H54 (cell line): ENCODE measurements around the gene PCYT2.

ENCODE experiments used
- DNase-seq: peaks from one replicate; pipeline ENCODE4 v3.0.0; 2011; ENCODE audit warnings: low spot score, mixed read lengths; ENCODE audit not compliant: insufficient read length
- FAIRE-seq: peaks from 3 replicates; lab custom pipeline; 2011; peaks lifted over from hg19 to GRCh38; lab: Jason Lieb, UNC
- POLR2A ChIP-seq: IDR thresholded peaks from 2 replicates; pipeline ENCODE4 v1.6.1; 2011; ENCODE audit warnings: low read depth, mild to moderate bottlenecking, low read length

Gene PCYT2

DNA sequence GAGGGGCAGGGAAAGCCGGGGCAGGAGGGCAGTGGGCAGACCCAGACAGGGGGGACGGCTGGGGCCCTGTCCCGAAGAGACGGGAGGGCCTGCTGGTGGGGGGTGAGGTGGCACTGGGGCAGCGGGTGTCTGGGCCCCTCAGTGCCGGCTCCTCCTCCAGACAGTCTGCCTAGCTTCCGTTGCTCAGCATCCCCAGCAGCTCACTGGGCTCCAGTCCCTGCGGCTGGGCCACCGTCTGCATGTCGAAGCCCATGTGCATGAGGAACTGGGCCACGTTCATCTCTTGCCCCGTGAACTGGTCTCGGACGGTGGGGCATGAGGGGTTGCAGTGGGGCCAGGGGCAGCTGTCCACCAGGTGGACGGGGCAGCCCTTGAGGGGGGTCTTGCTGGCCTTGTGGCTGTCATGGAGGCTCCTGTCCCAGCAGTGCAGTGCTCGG, 41.6 kb upstream of the PCYT2 start:
- DNase-seq: no peak
- no peak for TF ChIP-seq POLR2A
- FAIRE-seq: no peak

DNA sequence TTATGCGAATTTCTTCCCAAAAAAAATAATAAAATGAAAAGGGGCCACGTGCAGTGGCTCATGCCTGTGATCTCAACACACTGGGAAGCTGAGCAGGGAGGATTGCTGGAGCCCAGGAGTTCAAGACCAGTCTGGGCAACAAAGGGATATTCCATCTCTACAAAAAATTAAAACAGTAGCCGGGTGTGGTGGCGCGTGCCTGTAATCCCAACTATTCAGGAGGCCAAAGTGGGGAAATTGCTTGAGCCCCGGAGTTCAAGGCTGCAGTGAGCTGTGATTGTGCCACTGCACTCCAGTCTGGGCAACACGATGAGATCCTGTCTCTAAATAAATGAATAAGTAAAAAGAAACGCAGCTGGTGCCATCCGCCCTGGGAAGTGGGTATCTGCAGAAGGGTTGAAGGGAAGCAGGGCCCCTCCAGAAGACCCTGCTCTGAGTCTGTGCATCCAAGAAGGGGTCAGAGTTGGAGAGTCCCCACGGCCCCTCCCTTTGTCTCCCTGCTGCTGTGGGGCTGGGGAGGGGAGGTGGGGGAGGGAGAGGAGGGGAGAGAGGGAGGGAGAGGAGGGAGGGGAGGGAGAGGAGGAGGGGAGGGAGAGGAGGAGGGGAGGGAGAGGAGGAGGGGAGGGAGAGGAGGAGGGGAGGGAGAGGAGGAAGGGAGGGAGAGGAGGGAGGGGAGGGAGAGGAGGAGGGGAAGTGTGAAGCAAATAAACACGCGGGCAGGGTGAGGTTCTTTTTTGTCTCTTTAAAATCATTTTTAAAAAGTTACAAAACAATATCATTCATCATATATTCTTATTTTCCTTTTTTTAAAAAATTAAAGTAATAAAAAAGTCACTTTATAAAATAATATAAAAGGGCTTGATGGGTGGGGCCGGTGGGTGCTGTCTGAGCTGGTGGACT, 40.8 kb upstream of the PCYT2 start:
- DNase-seq (no peak), FAIRE-seq (no peak)
- no peak for TF ChIP-seq POLR2A

DNA sequence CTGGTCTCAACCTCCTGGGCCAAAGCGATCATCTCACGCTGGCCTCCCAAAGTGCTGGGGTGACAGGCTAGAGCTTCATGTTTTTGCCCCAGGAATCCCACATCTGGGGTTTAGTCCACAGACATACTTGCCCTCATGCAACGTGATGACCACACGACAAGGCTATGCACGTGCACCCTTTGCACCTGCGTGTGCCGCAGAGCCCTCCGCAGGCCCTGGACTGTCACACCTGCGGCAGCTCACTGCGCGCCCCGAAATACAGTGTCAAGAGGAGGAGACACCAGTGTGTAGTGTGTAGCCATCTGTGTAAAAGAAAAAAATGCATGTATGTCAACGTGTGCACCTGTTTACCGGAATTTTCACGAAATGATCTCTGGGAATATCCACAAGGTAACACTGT, 39.3 kb upstream of the PCYT2 start:
- no peak for TF ChIP-seq POLR2A
- DNase-seq: no peak
- no peak for FAIRE-seq

DNA sequence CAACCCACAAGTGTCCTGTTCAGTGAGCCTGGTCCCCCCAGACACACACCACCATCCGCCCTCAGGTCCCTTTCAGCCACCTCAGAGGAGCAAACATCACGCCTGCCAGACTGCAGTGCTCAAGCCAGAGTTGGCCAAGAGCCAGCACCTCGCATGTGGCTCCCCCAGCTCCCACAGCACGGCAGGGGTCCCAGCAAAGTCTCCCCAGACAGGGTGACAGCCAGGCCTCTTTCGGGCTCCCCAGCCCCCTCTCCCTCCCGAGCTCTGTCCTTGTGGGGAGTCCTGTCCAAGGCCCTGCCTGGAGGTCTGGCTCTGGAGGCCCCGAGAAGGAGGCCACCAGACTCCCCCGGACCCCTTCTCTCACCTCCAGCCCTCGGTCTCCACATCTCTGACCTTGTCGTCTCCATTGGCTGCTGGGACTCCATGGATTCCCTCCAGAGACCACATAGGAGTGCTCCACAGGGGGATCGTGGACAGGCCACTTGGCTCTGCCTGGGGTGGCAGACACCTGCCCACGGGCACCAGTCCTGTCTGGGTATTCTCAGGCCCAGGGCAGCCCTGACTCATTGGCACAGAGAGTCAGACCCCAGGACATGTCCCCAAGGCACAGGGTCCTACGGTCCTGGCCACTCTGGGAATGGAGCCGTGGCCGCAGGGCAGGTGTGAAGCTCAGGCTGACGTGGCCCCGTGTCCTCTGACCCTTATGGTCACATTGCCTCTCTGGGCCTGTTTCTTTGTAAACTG, 37.6 kb upstream of the PCYT2 start:
- FAIRE-seq: no peak
- DNase-seq: no peak
- no peak for TF ChIP-seq POLR2A

DNA sequence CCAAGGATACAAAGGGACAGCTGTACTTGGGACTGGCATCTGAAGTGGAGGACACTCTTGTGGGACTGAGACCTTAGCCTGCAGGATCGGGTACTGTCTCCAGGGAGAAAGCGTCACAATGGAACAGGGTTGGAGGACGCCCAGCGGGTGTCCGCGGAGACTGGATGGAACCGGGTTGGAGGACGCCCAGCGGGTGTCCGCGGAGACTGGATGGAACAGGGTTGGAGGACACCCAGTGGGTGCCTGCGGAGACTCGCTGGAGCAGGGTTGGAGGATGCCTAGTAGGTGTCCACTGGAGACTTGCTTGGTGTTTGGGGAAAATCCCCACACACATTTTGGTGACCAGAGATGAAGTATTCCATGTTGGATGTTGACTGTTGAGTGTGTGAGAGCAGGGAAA, 36.0 kb upstream of the PCYT2 start, which contains the start of gene MYADML2:
TSS of gene MYADML2 (minus strand) at position 45 of the 400 bp plus-strand sequence. CDS start 5,492 bp downstream, outside the sequence.
- DNase-seq: no peak
- no peak for TF ChIP-seq POLR2A
- FAIRE-seq: no peak

DNA sequence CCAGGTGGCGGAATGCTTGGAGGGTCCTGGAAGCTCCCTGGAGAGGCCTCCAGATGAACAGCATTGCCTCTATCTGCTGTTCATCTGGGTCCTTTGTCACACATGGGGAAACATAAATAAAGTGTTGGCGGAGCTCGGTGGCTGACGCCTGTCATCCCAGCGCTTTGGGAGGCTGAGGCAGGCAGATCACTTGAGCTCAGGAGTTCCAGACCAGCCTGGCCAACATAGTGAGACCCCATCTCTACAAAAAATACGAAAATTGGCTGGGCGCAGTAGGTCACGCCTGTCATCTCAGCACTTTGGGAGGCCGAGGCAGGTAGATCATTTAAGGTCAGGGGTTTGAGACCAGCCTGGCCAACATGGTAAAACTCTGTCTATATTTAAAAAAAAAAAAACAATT, 33.7 kb upstream of the PCYT2 start:
- no peak for FAIRE-seq
- no peak for DNase-seq
- no peak for TF ChIP-seq POLR2A

DNA sequence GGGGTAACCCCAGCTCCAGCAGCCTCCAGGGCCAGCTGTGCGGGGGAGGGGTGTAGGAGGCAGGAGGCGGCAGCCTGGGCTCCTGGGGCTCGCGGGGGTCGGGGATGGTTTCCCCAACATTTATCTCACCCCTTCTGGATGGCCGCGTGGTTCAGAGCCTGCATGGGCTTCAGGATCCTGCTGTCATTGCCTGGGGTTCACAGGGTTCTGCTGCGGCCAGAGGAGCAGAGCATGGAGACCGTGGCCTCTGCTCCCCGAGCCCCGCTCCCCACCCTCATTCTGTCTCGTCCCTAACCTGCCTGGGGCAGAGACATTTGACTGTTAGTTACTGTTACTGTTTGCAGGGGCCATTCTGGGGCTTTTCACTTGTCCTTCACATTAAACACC, 31.0 kb upstream of the PCYT2 start:
- no peak for DNase-seq
- TF ChIP-seq POLR2A: no peak
- FAIRE-seq: no peak

DNA sequence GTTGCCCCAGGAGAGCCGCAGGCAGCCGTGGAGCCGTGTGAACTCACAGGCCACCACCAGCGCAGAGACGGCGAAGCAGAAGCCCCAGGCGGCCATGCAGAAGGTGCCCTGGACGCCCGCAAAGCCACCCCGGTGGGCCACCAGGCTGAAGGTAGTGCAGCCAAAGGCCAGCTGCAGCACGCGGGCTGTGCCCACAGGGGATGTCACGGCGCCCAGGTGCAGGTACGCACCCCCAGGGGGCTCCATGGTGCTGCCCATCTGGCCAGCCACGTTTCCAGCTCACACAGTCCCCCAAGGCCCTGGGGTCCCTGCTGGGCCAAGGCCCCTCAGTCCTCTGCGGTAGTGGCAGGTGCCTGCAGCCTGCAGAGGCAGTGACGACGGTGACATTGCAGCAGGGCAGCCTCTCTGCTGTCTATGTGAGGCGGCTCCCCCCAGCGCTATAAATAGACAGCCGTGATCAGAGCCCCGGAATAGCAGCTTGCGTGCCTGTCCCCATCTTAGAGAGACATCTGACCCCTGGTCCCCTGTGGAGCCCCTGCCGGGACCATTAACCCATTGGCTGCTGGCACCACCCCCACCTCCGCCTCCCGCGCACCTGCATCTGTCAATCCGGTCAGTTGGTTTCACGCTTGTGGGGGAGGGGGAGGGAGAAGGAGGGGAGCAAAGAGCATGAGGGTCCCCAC, 30.4 kb upstream of the PCYT2 start:
- FAIRE-seq: no peak
- DNase-seq: no peak
- TF ChIP-seq POLR2A: no peak

DNA sequence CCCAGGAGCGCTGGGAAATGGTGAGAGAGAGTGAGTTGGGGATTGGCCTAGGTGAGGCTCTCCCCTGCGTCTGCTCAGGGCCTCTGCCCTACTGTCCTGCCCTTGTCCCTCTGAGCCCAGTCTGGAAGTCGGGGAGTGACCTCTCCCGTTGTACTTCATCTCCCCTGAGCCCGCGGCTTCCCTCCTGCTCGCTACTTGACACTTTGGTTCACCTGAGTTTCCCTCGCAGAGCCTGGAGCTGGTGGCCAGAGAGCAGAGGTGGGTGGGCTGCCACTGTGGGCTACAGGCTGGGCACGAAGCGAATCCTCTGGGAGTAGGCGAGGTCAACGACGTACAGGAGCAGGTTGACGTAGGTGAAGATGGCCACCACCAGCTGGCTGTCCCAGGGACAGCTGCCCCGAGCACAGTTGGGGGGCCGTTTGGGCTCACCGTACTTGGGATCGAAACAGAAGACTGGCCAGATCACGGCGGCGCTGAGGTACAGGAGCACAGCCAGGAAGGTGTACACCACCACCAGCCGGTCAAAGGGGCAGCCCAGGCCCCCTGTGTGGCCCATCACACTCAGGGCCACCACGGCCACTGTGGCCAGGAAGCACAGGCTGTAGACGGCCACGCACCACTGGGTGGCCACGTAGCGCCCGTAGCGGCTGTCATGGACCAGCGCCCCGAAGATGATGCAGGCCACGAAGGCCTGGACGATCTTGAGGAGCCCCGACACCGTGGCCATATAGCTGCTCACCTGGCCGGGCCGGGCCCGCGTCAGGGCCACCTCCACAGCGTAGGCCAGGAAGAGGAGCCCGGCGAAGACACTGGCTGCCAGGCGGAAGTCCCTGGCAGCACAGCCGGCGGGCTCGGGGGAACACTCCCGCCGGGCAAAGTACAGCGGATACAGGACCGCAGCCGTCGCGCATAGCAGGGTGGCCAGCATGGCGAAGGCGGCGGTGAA, 29.6 kb upstream of the PCYT2 start:
- no peak for TF ChIP-seq POLR2A
- FAIRE-seq (no peak), DNase-seq (no peak)

DNA sequence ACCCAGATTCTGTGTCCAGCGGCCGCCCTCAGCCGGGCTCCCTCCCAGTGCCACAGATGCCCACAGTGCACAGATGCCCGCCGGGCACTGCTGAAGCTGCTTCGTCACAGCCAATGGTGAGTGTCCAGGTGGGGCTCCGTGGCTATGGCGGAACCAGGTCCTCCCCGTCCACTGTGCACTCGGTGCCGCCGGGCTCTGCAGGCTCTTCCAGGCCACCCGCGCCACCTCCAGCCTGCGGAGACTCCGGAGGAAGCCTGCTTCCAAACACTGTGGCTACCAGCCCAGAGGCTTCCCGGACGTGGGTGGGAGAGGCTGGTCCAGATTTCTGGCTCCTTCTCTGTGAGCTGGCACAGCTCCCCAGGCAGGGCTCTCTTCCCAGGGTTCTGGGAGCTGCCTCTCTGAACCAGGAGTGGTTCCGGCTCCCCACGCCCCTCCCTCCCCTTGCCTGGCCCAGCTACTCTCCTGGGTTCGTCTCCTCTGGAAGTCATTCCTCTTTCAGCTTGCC, 28.7 kb upstream of the PCYT2 start:
- FAIRE-seq (no peak), DNase-seq (no peak)
- no peak for TF ChIP-seq POLR2A

DNA sequence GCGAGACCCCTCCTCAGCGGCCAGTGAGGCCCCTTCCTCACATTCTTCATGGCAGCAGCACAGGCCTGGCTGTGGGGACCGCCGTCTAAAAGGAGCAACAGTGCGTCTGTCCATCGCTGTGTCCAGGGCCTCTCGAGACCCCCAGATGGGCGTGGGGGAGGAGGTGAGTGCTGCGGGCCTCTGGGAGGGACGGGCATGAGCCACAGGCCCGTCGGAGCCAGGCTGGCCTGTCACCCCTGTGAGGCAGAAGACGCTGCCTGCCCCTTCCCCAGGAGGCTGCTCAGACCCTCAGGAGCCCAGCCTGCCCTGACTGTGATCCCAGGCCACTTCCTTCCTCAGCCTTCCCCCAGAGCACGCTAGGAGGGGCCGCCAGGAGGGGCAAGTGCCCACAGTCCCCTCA, 28.0 kb upstream of the PCYT2 start:
- DNase-seq: no peak
- no peak for TF ChIP-seq POLR2A

DNA sequence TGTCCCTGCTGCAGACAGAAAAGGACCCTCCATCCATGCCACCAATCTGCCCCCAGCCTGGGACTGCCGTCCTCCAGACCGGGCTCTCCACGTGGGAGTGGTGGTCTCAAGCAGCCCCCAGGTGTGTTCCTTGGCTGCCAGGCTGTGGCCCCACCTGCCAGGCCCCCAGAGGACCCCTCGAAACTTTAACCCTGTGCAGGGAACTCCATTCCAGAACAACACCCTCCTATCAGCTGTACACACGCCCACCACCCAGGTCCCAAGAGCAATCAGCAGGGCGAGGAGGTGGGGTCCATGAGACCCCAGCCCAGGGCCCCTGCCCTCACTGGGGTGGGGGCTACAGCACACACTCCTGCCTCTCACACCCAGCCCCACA, 24.5 kb upstream of the PCYT2 start:
- no peak for TF ChIP-seq POLR2A
- DNase-seq: no peak
- FAIRE-seq: no peak

More for the DNA sequence above, 28.0 kb upstream of the PCYT2 start:
- no peak for FAIRE-seq
